ENCODE measurements around the gene ZNF593. TPM values are rescaled to one million over a fixed set of nuclear protein-coding genes. Genes with fewer than 3 reads are reported as not detected.

Gene ZNF593
- polyA plus RNA-seq, 2 of the 4 experiments (the other 2 are of a cell fraction), result 27.2 to 45.4 TPM

DNA sequence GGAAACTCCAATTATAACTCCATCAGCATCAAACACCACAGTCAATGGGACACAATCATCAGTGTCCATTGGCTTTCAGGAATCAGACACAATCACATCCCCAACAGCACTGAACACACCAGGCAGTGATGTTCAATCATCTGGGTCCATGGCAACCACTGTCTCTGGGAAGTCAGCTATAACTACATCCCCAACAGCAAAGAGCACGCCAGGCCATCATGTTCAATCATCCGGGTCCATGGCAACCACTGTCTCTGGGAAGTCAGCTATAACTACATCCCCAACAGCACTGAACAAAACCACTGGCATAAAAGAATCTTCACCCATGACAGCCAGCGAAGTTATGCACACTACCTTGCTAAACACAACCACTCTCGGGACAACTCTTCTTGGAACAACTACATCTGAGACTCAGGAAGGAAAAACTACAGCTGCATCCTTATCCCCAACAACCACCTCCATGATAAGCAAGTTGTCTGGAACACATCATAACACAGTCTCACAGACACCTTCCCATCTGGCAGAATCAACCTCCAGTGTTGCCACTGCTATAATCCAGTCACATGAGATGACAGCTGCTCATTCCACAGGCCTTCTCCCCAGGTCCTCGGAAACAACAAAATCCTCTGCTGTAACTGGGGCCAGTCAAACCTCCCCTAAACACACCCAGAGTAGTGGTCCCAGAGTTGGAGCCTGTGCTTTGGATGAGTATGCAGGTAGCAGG, 40.6 kb downstream of the ZNF593 start (continued):
- TF ChIP-seq, protein P1, sequence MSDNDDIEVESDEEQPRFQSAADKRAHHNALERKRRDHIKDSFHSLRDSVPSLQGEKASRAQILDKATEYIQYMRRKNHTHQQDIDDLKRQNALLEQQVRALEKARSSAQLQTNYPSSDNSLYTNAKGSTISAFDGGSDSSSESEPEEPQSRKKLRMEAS (IDR thresholded peaks at IDR 0.05), result no peak
- TF ChIP-seq, protein P2, sequence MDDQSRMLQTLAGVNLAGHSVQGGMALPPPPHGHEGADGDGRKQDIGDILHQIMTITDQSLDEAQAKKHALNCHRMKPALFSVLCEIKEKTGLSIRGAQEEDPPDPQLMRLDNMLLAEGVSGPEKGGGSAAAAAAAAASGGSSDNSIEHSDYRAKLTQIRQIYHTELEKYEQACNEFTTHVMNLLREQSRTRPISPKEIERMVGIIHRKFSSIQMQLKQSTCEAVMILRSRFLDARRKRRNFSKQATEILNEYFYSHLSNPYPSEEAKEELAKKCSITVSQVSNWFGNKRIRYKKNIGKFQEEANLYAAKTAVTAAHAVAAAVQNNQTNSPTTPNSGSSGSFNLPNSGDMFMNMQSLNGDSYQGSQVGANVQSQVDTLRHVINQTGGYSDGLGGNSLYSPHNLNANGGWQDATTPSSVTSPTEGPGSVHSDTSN (IDR thresholded peaks at IDR 0.05), result no peak
- TF ChIP-seq CBX8 (IDR thresholded peaks at IDR 0.05) (no peak), EHMT2 (IDR thresholded peaks at IDR 0.05; ENCODE audit: low read depth) (no peak)

DNA sequence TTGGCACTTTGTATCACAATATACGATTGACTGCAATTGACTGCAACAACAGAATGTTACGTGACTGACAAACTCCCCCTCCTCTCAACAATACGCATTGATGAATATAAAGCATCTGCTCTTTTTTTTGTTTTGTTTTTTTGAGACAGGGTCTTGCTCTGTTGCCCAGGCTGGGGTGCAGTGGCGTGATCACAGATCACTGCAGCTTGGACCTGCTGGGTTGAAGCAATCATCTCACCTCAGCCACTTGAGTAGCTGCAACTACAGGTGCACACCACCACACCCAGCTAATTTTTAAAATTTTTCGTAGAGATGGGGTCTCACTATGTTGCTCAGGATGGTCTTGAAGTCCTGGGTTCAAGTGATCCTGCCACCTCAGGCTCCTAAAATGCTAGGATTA, 43.0 kb downstream of the ZNF593 start:
- H3K4me3 ChIP-seq, result no peak overlapping the region
- 71% methylated on average over 5 of the region's 5 CpGs for WGBS (ENCODE audit: missing lambda C conversion rate)
- ATAC-seq, result no peak
- no peak overlapping the region for H3K4me2 ChIP-seq
- no peaks in the 10 kb centered on the region for H3K4me1 ChIP-seq
- no peak for TF ChIP-seq JUNB (IDR thresholded peaks at IDR 0.05)
- no peak for TF ChIP-seq NFE2L2 (conservative IDR thresholded peaks at IDR 0.05; ENCODE audit: low read length)
- TF ChIP-seq CBX2 (IDR thresholded peaks at IDR 0.05; ENCODE audit: borderline replicate concordance, low read depth), result no peak
- TF ChIP-seq, protein P3, sequence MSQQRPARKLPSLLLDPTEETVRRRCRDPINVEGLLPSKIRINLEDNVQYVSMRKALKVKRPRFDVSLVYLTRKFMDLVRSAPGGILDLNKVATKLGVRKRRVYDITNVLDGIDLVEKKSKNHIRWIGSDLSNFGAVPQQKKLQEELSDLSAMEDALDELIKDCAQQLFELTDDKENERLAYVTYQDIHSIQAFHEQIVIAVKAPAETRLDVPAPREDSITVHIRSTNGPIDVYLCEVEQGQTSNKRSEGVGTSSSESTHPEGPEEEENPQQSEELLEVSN (IDR thresholded peaks at IDR 0.05; ENCODE audit: borderline replicate concordance, low read depth), result no peak
- TF ChIP-seq, protein P4, sequence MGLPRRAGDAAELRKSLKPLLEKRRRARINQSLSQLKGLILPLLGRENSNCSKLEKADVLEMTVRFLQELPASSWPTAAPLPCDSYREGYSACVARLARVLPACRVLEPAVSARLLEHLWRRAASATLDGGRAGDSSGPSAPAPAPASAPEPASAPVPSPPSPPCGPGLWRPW (IDR thresholded peaks at IDR 0.05), result no peak
- TF ChIP-seq, protein P1 (IDR thresholded peaks at IDR 0.05), result no peak
- TF ChIP-seq, protein P5, sequence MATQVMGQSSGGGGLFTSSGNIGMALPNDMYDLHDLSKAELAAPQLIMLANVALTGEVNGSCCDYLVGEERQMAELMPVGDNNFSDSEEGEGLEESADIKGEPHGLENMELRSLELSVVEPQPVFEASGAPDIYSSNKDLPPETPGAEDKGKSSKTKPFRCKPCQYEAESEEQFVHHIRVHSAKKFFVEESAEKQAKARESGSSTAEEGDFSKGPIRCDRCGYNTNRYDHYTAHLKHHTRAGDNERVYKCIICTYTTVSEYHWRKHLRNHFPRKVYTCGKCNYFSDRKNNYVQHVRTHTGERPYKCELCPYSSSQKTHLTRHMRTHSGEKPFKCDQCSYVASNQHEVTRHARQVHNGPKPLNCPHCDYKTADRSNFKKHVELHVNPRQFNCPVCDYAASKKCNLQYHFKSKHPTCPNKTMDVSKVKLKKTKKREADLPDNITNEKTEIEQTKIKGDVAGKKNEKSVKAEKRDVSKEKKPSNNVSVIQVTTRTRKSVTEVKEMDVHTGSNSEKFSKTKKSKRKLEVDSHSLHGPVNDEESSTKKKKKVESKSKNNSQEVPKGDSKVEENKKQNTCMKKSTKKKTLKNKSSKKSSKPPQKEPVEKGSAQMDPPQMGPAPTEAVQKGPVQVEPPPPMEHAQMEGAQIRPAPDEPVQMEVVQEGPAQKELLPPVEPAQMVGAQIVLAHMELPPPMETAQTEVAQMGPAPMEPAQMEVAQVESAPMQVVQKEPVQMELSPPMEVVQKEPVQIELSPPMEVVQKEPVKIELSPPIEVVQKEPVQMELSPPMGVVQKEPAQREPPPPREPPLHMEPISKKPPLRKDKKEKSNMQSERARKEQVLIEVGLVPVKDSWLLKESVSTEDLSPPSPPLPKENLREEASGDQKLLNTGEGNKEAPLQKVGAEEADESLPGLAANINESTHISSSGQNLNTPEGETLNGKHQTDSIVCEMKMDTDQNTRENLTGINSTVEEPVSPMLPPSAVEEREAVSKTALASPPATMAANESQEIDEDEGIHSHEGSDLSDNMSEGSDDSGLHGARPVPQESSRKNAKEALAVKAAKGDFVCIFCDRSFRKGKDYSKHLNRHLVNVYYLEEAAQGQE (IDR thresholded peaks at IDR 0.05), result no peak
- no peak for TF ChIP-seq CHD2 (IDR thresholded peaks at IDR 0.05; ENCODE audit: low read length, partially characterized antibody)
- no peak overlapping the region for H3K27ac ChIP-seq
- ChIA-PET CTCF (interaction anchor here (0.9 kb wide), 1 partner anchor 12 kb away, joined by 4 read pairs; no protein-coding TSS in a partner anchor), POLR2A (no interaction called here)
- FAIRE-seq, result no peak
- DNase-seq (ENCODE audit: low read depth in 1 of 2, low spot score in 1 of 2), result no peak
- no peaks in the 10 kb centered on the region for H3K9me3 ChIP-seq

DNA sequence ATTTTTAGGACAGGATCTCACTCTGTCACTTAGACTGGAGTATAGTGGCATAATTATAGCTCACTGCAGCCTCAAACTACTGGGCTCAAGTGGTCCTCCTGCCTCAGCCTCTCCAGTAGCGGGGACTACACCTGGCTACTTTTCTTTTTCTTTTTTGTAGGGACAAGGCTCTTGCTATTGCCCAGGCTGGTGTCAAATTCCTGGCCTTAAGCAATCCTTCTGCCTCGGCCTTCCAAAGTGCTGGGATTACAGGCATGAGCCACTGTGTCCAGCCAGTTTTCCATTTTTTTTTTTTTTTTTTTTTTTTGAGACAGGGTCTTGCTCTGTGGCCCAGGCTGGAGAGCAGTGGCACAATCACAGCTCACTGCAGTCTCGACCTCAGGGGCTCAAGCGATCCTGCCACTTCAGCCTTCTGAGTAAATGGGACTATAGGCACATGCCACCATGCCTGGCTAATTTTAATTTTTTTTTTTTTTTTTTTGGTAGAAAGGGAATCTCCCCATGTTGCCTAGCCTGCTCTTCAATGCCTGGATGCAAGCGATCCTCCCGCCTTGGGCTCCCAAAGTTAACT, 43.7 kb downstream of the ZNF593 start:
- no peak overlapping the region for H3K4me2 ChIP-seq
- FAIRE-seq (no peak), DNase-seq (ENCODE audit: low read depth in 1 of 2, low spot score in 1 of 2) (no peak), ATAC-seq (no peak)
- peaks cover under 1% of the 10 kb centered on the region; the same call in 1 of the 3 replicates for H3K4me1 ChIP-seq
- H3K4me3 ChIP-seq, result no peak overlapping the region
- 72% methylated on average over 6 of the region's 6 CpGs for WGBS (ENCODE audit: missing lambda C conversion rate)
- no peaks in the 10 kb centered on the region for H3K9me3 ChIP-seq
- no peak overlapping the region for H3K27ac ChIP-seq
- CTCF ChIA-PET, result no interaction called here
- POLR2A ChIA-PET, result no interaction called here
- no peak for TF ChIP-seq MAFK (IDR thresholded peaks at IDR 0.05; ENCODE audit: partially characterized antibody)
- no peak for TF ChIP-seq RFX5 (IDR thresholded peaks at IDR 0.05)
- TF ChIP-seq GATA3 (IDR thresholded peaks at IDR 0.05; ENCODE audit: borderline replicate concordance), result no peak
- no peak for TF ChIP-seq POLR2AphosphoS2 (conservative IDR thresholded peaks at IDR 0.05; ENCODE audit: low read length)
- TF ChIP-seq, protein P1 (IDR thresholded peaks at IDR 0.05), result no peak
- TF ChIP-seq, protein P6, sequence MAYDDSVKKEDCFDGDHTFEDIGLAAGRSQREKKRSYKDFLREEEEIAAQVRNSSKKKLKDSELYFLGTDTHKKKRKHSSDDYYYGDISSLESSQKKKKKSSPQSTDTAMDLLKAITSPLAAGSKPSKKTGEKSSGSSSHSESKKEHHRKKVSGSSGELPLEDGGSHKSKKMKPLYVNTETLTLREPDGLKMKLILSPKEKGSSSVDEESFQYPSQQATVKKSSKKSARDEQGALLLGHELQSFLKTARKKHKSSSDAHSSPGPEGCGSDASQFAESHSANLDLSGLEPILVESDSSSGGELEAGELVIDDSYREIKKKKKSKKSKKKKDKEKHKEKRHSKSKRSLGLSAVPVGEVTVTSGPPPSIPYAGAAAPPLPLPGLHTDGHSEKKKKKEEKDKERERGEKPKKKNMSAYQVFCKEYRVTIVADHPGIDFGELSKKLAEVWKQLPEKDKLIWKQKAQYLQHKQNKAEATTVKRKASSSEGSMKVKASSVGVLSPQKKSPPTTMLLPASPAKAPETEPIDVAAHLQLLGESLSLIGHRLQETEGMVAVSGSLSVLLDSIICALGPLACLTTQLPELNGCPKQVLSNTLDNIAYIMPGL (CRISPR knock-in tag; IDR thresholded peaks at IDR 0.05; ENCODE audit: borderline replicate concordance), result no peak
- TF ChIP-seq, protein P5 (IDR thresholded peaks at IDR 0.05), result no peak
- no peak for TF ChIP-seq CEBPB (IDR thresholded peaks at IDR 0.05)
- TF ChIP-seq EHF (CRISPR knock-in tag; IDR thresholded peaks at IDR 0.05), result no peak
